Breast epithelium (tissue), 4 donors: Measurements from ENCODE around the gene RTP3. TPM values are rescaled to one million over a fixed set of nuclear protein-coding genes. Genes with fewer than 3 reads are reported as not detected.

Source experiments
- DNase-seq, 2 donors: peaks; one replicate each; pipeline ENCODE4 v3.0.0-alpha.2; 2019; ENCODE audit warnings: low spot score in 2 of 2
- H3K27ac ChIP-seq, 2 donors: fragments of 200-600 bp; sonication (generic) in 1 of 2; one replicate each; pipeline ENCODE4 v1.5.1; 2016 to 2019; ENCODE audit warnings: mild to moderate bottlenecking in 1 of 2
- H3K27me3 ChIP-seq, 2 donors: fragments of 200-600 bp; sonication (generic) in 1 of 2; one replicate each; pipeline versions ENCODE4 v1.5.1 to v1.6.0; 2017 to 2019; ENCODE audit warnings: control low read depth in 1 of 2, mild to moderate bottlenecking in 1 of 2
- H3K36me3 ChIP-seq: fragments of 200-600 bp; one replicate; pipeline ENCODE4 v1.5.1; 2019
- H3K4me1 ChIP-seq, 2 donors: fragments of 200-600 bp; sonication (generic); one replicate each; pipeline ENCODE4 v1.5.1; 2016 to 2019; ENCODE audit warnings: control low read depth in 1 of 2
- H3K4me3 ChIP-seq, 3 donors: fragments of 200-600 bp; sonication (generic); 1 replicate in 2 of 3; 2 replicates in 1 of 3; pipeline ENCODE4 v1.5.1; 2016 to 2019; ENCODE audit warnings: mild to moderate bottlenecking in 3 of 3, moderate library complexity in 2 of 3
- H3K9me3 ChIP-seq, 2 donors: fragments of 200-600 bp; sonication (generic) in 1 of 2; one replicate each; pipeline ENCODE4 v1.5.1; 2016 to 2019; ENCODE audit warnings: control low read depth in 1 of 2
- CTCF ChIP-seq, 3 donors: fragments of 450-650 bp; IDR thresholded peaks; one replicate each; pipeline ENCODE4 v1.5.1; 2016 to 2017; ENCODE audit warnings: antibody characterized with exemption in 3 of 3, mild to moderate bottlenecking in 3 of 3, moderate library complexity in 3 of 3
- POLR2A ChIP-seq: fragments of 450-650 bp; IDR thresholded peaks from one replicate; pipeline ENCODE4 v1.6.1; 2016; ENCODE audit warnings: antibody characterized with exemption, mild to moderate bottlenecking, moderate library complexity
- POLR2AphosphoS5 ChIP-seq, 3 donors: sonication (generic); formaldehyde crosslinking; IDR thresholded peaks; one replicate each; pipeline ENCODE4 v1.6.1; 2017; ENCODE audit warnings: antibody characterized with exemption in 3 of 3
- intact Hi-C: fragments of 100-400 bp; cut with DNase I; formaldehyde crosslinking; loops from one replicate; pipeline ENCODE4 v1.15.1; 2023; ENCODE audit warnings: low total_unique reads
- total RNA-seq, 3 donors: library from RNA; depleted of rRNA; stranded (reverse); fragments of >200 nt; gene quantifications; one replicate each; pipeline ENCODE4 v1.1.0, GENCODE V29; 2016

Gene RTP3
- total RNA-seq, 3 donors from 2014 or later: not detected

- TF ChIP-seq POLR2A (no peak), POLR2AphosphoS5 (IDR thresholded peaks at IDR 0.05) (no peak), CTCF (IDR thresholded peaks at IDR 0.05) (no peak)
- Histone ChIP-seq H3K27ac (no peak overlapping the region), H3K9me3 (no peaks in the 10 kb centered on the region), H3K36me3 (no peaks in the 10 kb centered on the region), H3K4me3 (no peak overlapping the region), H3K4me1 (no peaks in the 10 kb centered on the region), H3K27me3 (no peaks in the 10 kb centered on the region)
- DNase-seq: no peak
- intact Hi-C loops: no loop called here
These were observed 29.5 kb downstream of the RTP3 start for GRCh38 chr3:46527239-46527638.

- no peaks in the 10 kb centered on the region for H3K9me3 ChIP-seq
- H3K4me1 ChIP-seq: no peaks in the 10 kb centered on the region
- no peak overlapping the region for H3K4me3 ChIP-seq
- no peaks in the 10 kb centered on the region for H3K36me3 ChIP-seq
- intact Hi-C loops: no loop called here
- H3K27ac ChIP-seq: no peak overlapping the region
- no peaks in the 10 kb centered on the region for H3K27me3 ChIP-seq
- DNase-seq: no peak
- TF ChIP-seq CTCF (IDR thresholded peaks at IDR 0.05) (no peak), POLR2AphosphoS5 (IDR thresholded peaks at IDR 0.05) (no peak), POLR2A (no peak)
These were observed 35.3 kb downstream of the RTP3 start for GRCh38 chr3:46533091-46533490.

- TF ChIP-seq POLR2A: no peak
- TF ChIP-seq CTCF (IDR thresholded peaks at IDR 0.05): no peak
- no peak for TF ChIP-seq POLR2AphosphoS5 (IDR thresholded peaks at IDR 0.05)
- no peak overlapping the region for H3K27ac ChIP-seq
- no peaks in the 10 kb centered on the region for H3K27me3 ChIP-seq
- no peaks in the 10 kb centered on the region for H3K4me1 ChIP-seq
- H3K9me3 ChIP-seq: no peaks in the 10 kb centered on the region
- intact Hi-C loops: no loop called here
- H3K36me3 ChIP-seq: no peaks in the 10 kb centered on the region
- no peak overlapping the region for H3K4me3 ChIP-seq
- no peak for DNase-seq
These were observed 38.0 kb downstream of the RTP3 start for GRCh38 chr3:46535746-46536145.

GRCh38 chr3:46536758-46537157, 39.0 kb downstream of the RTP3 start:
- no peak overlapping the region for H3K27ac ChIP-seq
- H3K4me1 ChIP-seq: no peaks in the 10 kb centered on the region
- no peak for DNase-seq
- H3K9me3 ChIP-seq: no peaks in the 10 kb centered on the region
- no peak overlapping the region for H3K4me3 ChIP-seq
- intact Hi-C loops: no loop called here
- H3K36me3 ChIP-seq: no peaks in the 10 kb centered on the region
- H3K27me3 ChIP-seq: no peaks in the 10 kb centered on the region
- TF ChIP-seq POLR2AphosphoS5 (IDR thresholded peaks at IDR 0.05) (no peak), CTCF (IDR thresholded peaks at IDR 0.05) (no peak), POLR2A (no peak)

GRCh38 chr3:46537316-46537715, 39.5 kb downstream of the RTP3 start:
- Histone ChIP-seq H3K27me3 (no peaks in the 10 kb centered on the region), H3K27ac (no peak overlapping the region), H3K4me3 (no peak overlapping the region), H3K4me1 (no peaks in the 10 kb centered on the region), H3K9me3 (no peaks in the 10 kb centered on the region), H3K36me3 (no peaks in the 10 kb centered on the region)
- no peak for DNase-seq
- intact Hi-C loops: no loop called here
- no peak for TF ChIP-seq POLR2A
- TF ChIP-seq CTCF (IDR thresholded peaks at IDR 0.05): no peak
- TF ChIP-seq POLR2AphosphoS5 (IDR thresholded peaks at IDR 0.05): no peak
